Activated CD4-positive, alpha-beta T cell treated with anti-CD3 and anti-CD28 coated beads for 36 hours (primary cell): ENCODE results near the gene CACNG6. TPM values are rescaled to one million over a fixed set of nuclear protein-coding genes. Genes with fewer than 3 reads are reported as not detected.

Experiments
- total RNA-seq, 2 experiments: library from RNA; stranded (reverse); gene quantifications; one replicate each; pipeline ENCODE4 v1.2.3, GENCODE V29; 2021

Gene CACNG6
- total RNA-seq, 2 experiments from 2014 or later: not detected

Other genes with a start within 250 kb of the CACNG6 start
- not detected for gene NLRP12, start 167.3 kb upstream of the CACNG6 start, total RNA-seq
- gene MYADM, start 123.8 kb upstream of the CACNG6 start, total RNA-seq: 10 to 100 TPM; 46.4 to 54.6 TPM
- gene PRKCG, start 109.4 kb upstream of the CACNG6 start, total RNA-seq: under 1 TPM in 1 of 2 experiments, not detected in 1; 0.25 TPM
- gene CACNG7, start 82.4 kb upstream of the CACNG6 start, total RNA-seq: not detected
- not detected for gene CACNG8, start 28.7 kb upstream of the CACNG6 start, total RNA-seq
- gene VSTM1, start 72.3 kb downstream of the CACNG6 start, total RNA-seq: not detected
- gene TARM1, start 89.7 kb downstream of the CACNG6 start, total RNA-seq: not detected
- under 1 TPM; 0.67 to 0.71 TPM for gene OSCAR, start 109.2 kb downstream of the CACNG6 start, total RNA-seq
- gene NDUFA3, start 111.2 kb downstream of the CACNG6 start, total RNA-seq: 100 to 1,000 TPM in 1 of 2 experiments, 10 to 100 TPM in 1; 99.9 to 158 TPM
- 10 to 100 TPM; 28.5 to 39.3 TPM for gene TFPT, start 124.0 kb downstream of the CACNG6 start, total RNA-seq
- 100 to 1,000 TPM in 1 of 2 experiments, 10 to 100 TPM in 1; 85.5 to 115 TPM for gene PRPF31, start 124.1 kb downstream of the CACNG6 start, total RNA-seq
- 10 to 100 TPM; 61.0 to 93.8 TPM for gene CNOT3, start 146.1 kb downstream of the CACNG6 start, total RNA-seq
- gene LENG1, start 168.1 kb downstream of the CACNG6 start, total RNA-seq: 1 to 10 TPM; 3.5 to 3.6 TPM
- under 1 TPM; 0.39 to 0.55 TPM for gene TMC4, start 181.5 kb downstream of the CACNG6 start, total RNA-seq
- gene MBOAT7, start 197.9 kb downstream of the CACNG6 start, total RNA-seq: 10 to 100 TPM; 74.9 to 96.1 TPM
- 10 to 100 TPM in 1 of 2 experiments, 1 to 10 TPM in 1; 8.3 to 12.1 TPM for gene TSEN34, start 199.7 kb downstream of the CACNG6 start, total RNA-seq
- 1,000 to 10,000 TPM; 1,400 to 1,725 TPM for gene RPS9, start 209.2 kb downstream of the CACNG6 start, total RNA-seq
- not detected for gene LILRB3, start 231.4 kb downstream of the CACNG6 start, total RNA-seq